GM12801 (cell line): ENCODE measurements around the gene ZNF652.

Experiments used
- CTCF ChIP-seq: IDR thresholded peaks from one replicate; pipeline ENCODE4 v1.5.1; 2011; ENCODE audit warnings: control low read depth; ENCODE audit not compliant: insufficient read length; ENCODE audit errors: extremely low read depth

ZNF652 gene

GRCh38 chr17:49361129-49361901, 735 bp downstream of the ZNF652 start:
- no peak for TF ChIP-seq CTCF

- no peak for TF ChIP-seq CTCF
Observed at GRCh38 chr17:49360796-49361128, 1.3 kb downstream of the ZNF652 start.

- no peak for TF ChIP-seq CTCF
Observed at GRCh38 chr17:49359990-49360795, 1.9 kb downstream of the ZNF652 start.

GRCh38 chr17:49358641-49359247, 3.3 kb downstream of the ZNF652 start:
- TF ChIP-seq CTCF, result no peak

GRCh38 chr17:49357516-49357915, 4.5 kb downstream of the ZNF652 start:
- no peak for TF ChIP-seq CTCF

- TF ChIP-seq CTCF, result no peak
Observed at GRCh38 chr17:49356320-49356719, 5.7 kb downstream of the ZNF652 start.

- no peak for TF ChIP-seq CTCF
Observed at GRCh38 chr17:49353607-49354006, 8.4 kb downstream of the ZNF652 start.
